BLaER1 treated with 17β-estradiol and CSF1 and Interleukin-3, amounts not matched to agents 10 nM and 100 nM (cell line): ENCODE measurements around the gene RASGRF2.
A peak's percentile ranks its signal among the peaks of the same experiment; 100 is the strongest.
"Not testable (repeated sequence)": the region's sequence is repeated elsewhere in the genome, so short reads cannot be mapped to it uniquely, and the experiment has no call there.

Experiments used
- H3K27ac ChIP-seq, 11 experiments: shearing (Covaris generic); formaldehyde crosslinking; 2 replicates each; pipeline ENCODE4 v1.8.1; 2022
- H3K27me3 ChIP-seq, 11 experiments: shearing (Covaris generic); formaldehyde crosslinking; 2 replicates each; pipeline ENCODE4 v1.8.1; 2022
- H3K36me3 ChIP-seq, 11 experiments: shearing (Covaris generic); formaldehyde crosslinking; 2 replicates each; pipeline ENCODE4 v1.8.1; 2022
- H3K4me1 ChIP-seq, 10 experiments: shearing (Covaris generic); formaldehyde crosslinking; 2 replicates each; pipeline ENCODE4 v1.8.1; 2022
- H3K4me2 ChIP-seq, 11 experiments: shearing (Covaris generic); formaldehyde crosslinking; 2 replicates each; pipeline ENCODE4 v1.8.1; 2022
- H3K4me3 ChIP-seq, 10 experiments: shearing (Covaris generic); formaldehyde crosslinking; 2 replicates each; pipeline ENCODE4 v1.8.1; 2022
- H3K9ac ChIP-seq, 11 experiments: shearing (Covaris generic); formaldehyde crosslinking; 2 replicates each; pipeline ENCODE4 v1.8.1; 2022
- H3K9me3 ChIP-seq, 11 experiments: shearing (Covaris generic); formaldehyde crosslinking; replicated peaks in 1 of 11; 2 replicates each; pipeline ENCODE4 v1.8.1; 2022
- H4K20me1 ChIP-seq, 11 experiments: shearing (Covaris generic); formaldehyde crosslinking; 2 replicates each; pipeline ENCODE4 v1.8.1; 2022
- Cebpa-rat ChIP-seq, 11 experiments: shearing (Covaris generic); IDR thresholded peaks; 2 replicates each; pipeline ENCODE4 v1.8.1; 2022

Gene RASGRF2

DNA sequence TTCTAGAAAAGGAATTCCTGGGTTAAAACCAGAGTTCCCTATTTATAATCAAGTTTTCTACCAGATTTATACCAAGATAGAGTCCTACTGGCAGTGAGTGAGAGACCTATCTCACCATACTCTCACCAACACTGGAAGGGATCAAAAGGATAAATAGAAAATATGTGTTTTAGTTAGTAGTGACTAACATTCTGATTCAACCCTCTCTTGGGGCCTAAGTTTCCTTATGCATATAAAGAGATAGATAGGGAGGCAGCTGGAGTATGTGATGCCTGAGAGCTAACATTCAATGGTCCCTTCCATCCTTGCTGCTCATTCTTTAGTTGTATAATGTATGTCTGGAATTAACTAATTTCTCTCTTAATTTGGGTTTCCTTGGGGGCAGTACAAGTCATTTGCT, 304.9 kb downstream of the RASGRF2 start:
- Histone ChIP-seq H3K4me3 (no peak overlapping the region), H3K27me3 (no peaks in the 10 kb centered on the region)
- no peak for TF ChIP-seq Cebpa-rat (IDR thresholded peaks at IDR 0.05)

DNA sequence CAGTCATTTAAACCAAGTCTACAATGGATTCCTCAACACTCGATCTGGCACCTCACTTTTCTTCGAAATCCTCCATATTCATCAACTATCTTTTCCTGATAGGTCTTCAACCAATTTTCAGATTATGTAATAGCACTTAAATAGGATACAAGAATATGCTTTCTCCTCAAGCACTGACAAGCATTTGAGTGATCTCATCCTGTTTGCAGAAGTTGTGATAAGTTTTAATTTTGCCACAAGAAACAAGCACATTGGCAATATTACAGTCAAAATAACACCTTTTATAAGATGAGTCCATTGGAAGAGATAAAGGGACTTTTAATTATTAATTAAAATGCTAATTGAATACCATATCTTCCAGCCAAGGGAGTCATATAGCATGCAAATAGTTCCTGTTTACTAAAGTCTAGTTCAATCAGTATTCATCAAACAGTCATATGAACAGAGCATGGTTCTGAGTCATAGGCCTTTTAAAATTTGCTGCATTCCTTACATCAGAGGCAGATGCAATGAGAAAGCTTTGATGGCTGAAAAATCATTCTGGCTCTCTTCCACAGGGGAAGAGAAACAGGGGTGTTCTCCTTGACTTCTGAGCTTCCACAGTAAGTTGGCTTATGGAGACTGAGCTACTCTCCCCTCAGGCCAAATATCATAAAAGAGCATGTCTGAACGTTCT, 308.5 kb downstream of the RASGRF2 start:
- Histone ChIP-seq H3K27ac (peak overlapping the region in 3 of 11 experiments; percentile 12 to 74 (median 35); a peak in 6 of 22 replicates), H3K4me3 (no peak overlapping the region), H3K9ac (0 out of 22 replicates have a peak overlapping the region, but pooled peaks of 2 of the 11 experiments have one; percentile 1 to 38), H3K9me3 (peaks cover 32 to 44% (median 38%) of the 10 kb centered on the region in 11 experiments), H4K20me1 (no peaks in the 10 kb centered on the region), H3K36me3 (peaks cover 0 to 5% (median 0%) of the 10 kb centered on the region in 11 experiments; a peak in 5 of 22 replicates), H3K4me1 (peaks cover 0 to 29% (median 5%) of the 10 kb centered on the region in 10 experiments; a peak in 8 of 20 replicates), H3K27me3 (no peaks in the 10 kb centered on the region), H3K4me2 (peak overlapping the region in 2 of 11 experiments; percentile 36 to 62; a peak in 4 of 22 replicates)
- no peak for TF ChIP-seq Cebpa-rat (IDR thresholded peaks at IDR 0.05)

More for the DNA sequence above, 304.9 kb downstream of the RASGRF2 start:
- Histone ChIP-seq H3K9ac (no peak overlapping the region), H3K4me1 (peaks cover 0 to 26% (median 5%) of the 10 kb centered on the region in 10 experiments; a peak in 8 of 20 replicates), H3K27ac (no peak overlapping the region), H3K36me3 (no peaks in the 10 kb centered on the region; a peak in 2 of 22 replicates), H4K20me1 (no peaks in the 10 kb centered on the region), H3K9me3 (peaks cover 23 to 37% (median 28%) of the 10 kb centered on the region in 11 experiments), H3K4me2 (no peak overlapping the region)

DNA sequence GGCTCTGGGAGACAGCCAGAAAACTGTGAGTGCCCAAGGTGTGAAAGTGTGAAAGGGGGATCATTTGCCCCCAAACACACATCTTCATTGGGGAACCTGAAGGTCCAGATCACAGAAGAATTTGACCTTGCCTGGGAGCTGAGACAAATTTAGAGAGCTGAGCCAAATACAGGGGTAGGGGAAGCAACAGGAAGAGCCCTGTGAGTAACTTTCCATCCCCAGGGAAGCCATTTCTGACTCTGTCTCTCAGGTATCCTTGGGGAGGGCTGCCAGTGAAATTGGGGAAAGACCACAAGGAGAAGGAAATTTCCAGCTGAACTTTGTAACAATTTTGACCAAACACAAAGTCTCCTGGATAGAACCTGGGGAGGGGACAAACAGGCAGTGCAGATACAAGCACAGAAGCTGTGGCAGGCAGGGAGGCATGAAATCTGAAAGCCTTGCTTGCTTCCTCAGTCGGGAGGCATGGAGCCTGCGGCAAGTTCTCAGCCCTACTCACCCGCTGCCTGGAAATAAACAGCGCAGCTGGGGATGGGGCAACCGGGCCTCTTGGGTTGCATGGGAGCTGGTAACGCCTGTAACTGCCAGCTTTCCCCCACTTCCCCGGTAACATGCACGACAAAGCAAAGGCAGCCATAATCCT, 309.7 kb downstream of the RASGRF2 start:
- H3K9ac ChIP-seq: no peak overlapping the region
- H3K9me3 ChIP-seq: peaks cover 44 to 52% (median 49%) of the 10 kb centered on the region in 11 experiments
- no peak overlapping the region for H3K4me3 ChIP-seq
- peak overlapping the region in 3 of 11 experiments; percentile 10 to 62 (median 36); a peak in 4 of 22 replicates for H3K4me2 ChIP-seq
- TF ChIP-seq Cebpa-rat (IDR thresholded peaks at IDR 0.05): no peak
- H3K27ac ChIP-seq: peak overlapping the region in 2 of 11 experiments; percentile 35 to 74; a peak in 3 of 22 replicates
- H3K4me1 ChIP-seq: peaks cover 0 to 29% (median 5%) of the 10 kb centered on the region in 10 experiments; a peak in 8 of 20 replicates
- H4K20me1 ChIP-seq: no peaks in the 10 kb centered on the region
- H3K27me3 ChIP-seq: no peaks in the 10 kb centered on the region
- peaks cover 0 to 5% (median 0%) of the 10 kb centered on the region in 11 experiments; a peak in 5 of 22 replicates for H3K36me3 ChIP-seq

DNA sequence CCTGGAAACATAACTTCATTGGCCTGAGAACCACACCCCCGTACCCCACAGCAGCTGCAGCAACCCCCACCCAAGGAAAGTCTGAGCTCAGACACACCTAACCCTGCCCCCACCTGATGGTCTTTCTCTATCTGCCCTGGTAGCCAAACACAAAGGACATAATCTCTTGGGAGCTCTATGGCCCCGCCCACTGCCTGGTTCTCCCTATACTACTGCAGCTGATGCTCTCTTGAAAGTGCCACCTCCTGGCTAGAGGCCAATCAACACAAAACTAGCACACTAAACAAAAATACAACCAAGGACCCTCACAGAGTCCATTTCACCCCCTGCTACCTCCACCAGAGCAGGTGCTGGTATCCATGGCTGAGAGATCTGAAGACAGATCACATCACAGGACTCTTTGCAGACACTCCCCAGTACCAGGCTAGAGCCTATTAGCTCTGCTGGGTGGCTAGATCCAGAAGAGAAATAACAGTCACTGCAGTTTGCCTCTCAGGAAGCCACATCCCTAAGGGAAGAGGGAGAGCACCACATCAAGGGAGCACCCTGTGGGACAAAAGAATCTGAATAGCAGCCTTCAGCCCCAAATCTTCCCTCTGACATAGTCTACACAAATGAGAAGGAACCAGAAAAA, 310.3 kb downstream of the RASGRF2 start:
- not testable (repeated sequence) for H3K4me2 ChIP-seq, H3K9ac ChIP-seq, H4K20me1 ChIP-seq, H3K36me3 ChIP-seq, H3K27me3 ChIP-seq, H3K4me3 ChIP-seq, H3K27ac ChIP-seq
- Histone ChIP-seq H3K9me3 (peaks cover 50 to 59% (median 56%) of the 10 kb centered on the region in 11 experiments), H3K4me1 (peaks cover 0 to 29% (median 5%) of the 10 kb centered on the region in 10 experiments; a peak in 8 of 20 replicates)
